IPS-20b (cell line): ENCODE measurements around the gene USP40.

Source experiments
- H3K27ac ChIP-seq: one replicate; pipeline ENCODE4 v1.5.1; 2013; ENCODE audit warnings: low read length
- H3K27me3 ChIP-seq: 2 replicates; pipeline ENCODE4 v1.6.1; 2013; ENCODE audit warnings: mild to moderate bottlenecking, low read length, inconsistent platforms; ENCODE audit not compliant: insufficient read depth
- H3K36me3 ChIP-seq: 2 replicates; pipeline ENCODE4 v1.6.1; 2013; ENCODE audit warnings: low read depth, mild to moderate bottlenecking, inconsistent platforms, low read length, moderate library complexity; ENCODE audit not compliant: insufficient read depth
- H3K4me1 ChIP-seq: 2 replicates; pipeline ENCODE4 v1.6.1; 2013; ENCODE audit warnings: mild to moderate bottlenecking, control low read depth, inconsistent platforms, low read length, moderate library complexity; ENCODE audit not compliant: insufficient read depth
- H3K4me3 ChIP-seq: 2 replicates; pipeline ENCODE4 v1.5.1; 2013; ENCODE audit warnings: mild to moderate bottlenecking, low read length, inconsistent platforms
- H3K9ac ChIP-seq: 2 replicates; pipeline ENCODE4 v1.6.1; 2013; ENCODE audit warnings: low read depth, mild to moderate bottlenecking, inconsistent platforms, low read length, moderate library complexity
- H3K9me3 ChIP-seq: 2 replicates; pipeline ENCODE4 v1.6.1; 2013; ENCODE audit warnings: mild to moderate bottlenecking, low read depth, low read length, inconsistent platforms; ENCODE audit not compliant: insufficient read depth

Gene USP40

DNA sequence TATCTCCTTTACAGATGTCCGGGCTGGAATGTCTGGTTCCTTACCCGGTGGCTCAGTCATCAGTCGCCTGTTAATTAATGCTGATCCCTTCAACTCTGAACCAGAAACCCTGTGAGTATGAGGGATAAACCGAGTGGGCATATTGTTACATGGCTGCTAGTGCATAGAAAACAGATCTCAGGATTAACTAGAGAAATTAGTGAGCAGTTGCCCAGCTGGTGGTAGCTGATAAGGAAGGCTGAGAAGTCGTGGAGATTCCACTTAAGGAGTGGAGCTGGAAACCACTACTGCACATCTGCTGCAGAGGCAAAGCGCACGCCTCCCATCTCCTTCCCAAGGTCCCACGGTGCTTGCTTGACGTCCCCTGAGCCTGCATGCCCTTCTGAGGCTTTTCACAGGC is 114.6 kb downstream of the USP40 start:
- Histone ChIP-seq H3K9me3 (no peaks in the 10 kb centered on the region), H3K27ac (no peak overlapping the region), H3K9ac (no peak overlapping the region), H3K4me1 (no peaks in the 10 kb centered on the region), H3K36me3 (peaks cover 58% of the 10 kb centered on the region), H3K27me3 (no peaks in the 10 kb centered on the region), H3K4me3 (no peak overlapping the region)

DNA sequence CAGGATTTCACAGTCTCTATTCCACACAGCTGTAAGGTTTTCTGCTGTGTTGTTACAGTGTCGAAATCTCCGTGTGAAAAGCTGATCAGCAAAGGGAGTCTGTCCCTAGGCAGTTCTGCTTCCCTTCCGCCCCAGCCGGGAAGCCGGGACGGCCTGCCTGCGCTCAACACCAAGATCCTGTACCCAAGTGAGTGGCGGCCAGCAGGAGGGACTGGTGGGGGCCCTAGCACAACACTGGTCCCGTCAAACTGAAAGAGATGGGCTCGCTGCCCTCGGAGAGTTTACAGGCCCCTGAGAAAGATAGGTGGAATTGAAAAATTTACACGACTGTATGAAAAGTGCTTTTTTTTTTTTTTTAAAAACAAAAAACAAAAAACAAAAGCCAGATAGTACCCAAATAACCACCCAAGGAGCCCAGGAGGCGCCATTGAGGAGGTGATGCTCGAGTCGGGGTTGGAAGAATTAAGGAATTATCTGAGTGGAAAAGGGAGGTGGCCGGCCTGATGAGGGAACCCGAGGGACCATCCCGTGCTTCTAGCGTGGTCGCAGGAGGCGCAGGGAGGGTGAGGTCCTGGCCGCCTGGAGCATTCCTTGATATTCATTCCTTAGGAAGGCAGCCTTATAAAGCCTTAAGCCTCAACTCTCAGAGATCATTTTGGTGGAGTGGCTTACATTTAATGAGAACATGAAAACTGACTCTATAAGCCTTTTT is 115.6 kb downstream of the USP40 start:
- Histone ChIP-seq H3K36me3 (peaks cover 52% of the 10 kb centered on the region), H3K27ac (no peak overlapping the region)

DNA sequence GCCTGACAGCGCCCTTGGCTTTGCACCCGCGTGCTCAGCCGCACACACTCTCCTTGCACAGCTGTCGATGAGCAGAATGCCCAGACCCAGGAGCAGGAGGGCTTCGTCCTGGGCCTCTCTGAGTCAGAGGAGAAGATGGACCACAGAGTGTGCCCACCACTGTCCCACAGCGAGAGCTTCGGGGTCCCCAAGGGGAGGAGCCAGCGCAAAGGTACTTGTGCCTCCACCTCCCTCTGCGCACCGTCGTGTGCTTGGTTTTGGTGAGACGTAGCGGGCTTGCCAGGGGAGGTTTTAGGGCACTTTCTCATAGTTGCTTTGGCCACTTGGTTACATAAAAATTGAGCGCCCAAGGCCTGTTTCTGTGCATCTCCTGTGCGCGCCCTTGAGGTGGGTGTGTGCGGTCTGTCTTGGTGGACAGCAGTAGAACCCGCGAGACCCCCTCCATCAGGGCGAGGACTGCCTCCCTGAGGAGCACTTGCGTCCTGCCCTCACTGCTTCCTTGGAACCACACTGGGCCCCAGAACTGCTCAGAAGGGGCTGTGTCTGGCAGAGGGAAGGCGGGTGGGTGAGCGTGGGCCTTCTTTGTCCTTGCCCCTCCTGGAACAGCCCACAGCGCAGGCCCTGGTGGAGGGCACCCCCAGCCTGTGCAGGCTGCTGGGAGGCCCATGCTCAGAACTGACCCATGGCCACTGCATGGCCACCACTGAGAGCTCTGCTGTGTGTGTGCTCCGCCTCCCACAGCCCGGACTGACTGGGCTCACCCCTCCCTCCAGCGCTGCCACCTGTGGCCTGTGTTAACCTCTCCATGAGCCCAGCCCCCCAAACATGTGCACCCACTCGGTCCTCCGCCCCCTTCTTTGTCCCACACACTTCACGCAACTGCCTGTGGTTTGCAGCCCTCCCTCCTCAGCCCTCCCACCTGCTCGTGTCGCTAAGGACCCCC is 116.4 kb downstream of the USP40 start:
- Histone ChIP-seq H3K9ac (no peak overlapping the region), H3K4me3 (no peak overlapping the region), H3K9me3 (no peaks in the 10 kb centered on the region), H3K36me3 (peaks cover 47% of the 10 kb centered on the region), H3K4me1 (no peaks in the 10 kb centered on the region), H3K27me3 (no peaks in the 10 kb centered on the region), H3K27ac (no peak overlapping the region)

More for the DNA sequence above, 115.6 kb downstream of the USP40 start:
- Histone ChIP-seq H3K9me3 (no peaks in the 10 kb centered on the region), H3K4me3 (no peak overlapping the region), H3K4me1 (no peaks in the 10 kb centered on the region), H3K27me3 (no peaks in the 10 kb centered on the region), H3K9ac (no peak overlapping the region)

DNA sequence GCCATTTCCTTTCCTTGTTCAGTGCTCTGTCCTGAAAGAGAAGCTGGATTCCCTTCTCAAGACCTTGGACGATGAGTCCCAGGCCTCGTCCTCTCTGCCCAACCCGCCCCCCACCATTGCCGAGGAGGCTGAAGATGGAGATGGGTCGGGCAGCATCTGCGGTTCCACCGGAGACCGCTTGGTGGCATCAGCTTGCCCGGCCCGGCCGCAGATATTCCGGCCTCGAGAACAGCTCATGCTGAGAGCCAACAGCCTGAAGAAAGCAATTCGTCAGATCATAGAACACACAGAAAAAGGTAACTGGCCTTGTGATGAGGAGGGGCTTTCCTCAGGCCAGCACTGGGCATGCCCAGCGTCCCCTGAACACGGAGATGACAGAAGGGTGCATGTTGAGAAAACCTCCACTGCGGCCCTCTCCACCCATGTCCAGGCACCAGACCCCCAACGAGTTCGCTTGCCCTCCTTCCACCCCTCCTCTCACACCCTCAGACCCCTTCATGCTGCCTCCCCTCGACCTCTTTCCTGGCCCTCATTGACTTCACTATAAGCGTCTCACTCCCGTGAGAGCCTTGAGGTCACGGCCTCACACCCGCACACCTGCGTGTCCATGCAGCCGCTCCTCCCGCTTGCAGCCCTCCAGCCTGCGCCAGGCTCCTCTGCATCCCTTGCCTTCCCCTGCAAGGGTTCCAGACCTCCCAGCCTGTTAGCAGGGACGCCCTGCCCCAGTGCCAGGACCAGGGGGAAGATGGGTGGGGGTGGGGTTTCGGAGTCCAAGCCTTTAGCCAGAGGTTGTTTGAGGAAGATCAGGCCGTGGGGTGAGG is 117.3 kb downstream of the USP40 start:
- no peaks in the 10 kb centered on the region for H3K9me3 ChIP-seq
- H3K27me3 ChIP-seq: no peaks in the 10 kb centered on the region
- no peak overlapping the region for H3K27ac ChIP-seq
- H3K9ac ChIP-seq: no peak overlapping the region
- H3K4me3 ChIP-seq: no peak overlapping the region
- no peaks in the 10 kb centered on the region for H3K4me1 ChIP-seq
- peaks cover 40% of the 10 kb centered on the region for H3K36me3 ChIP-seq

DNA sequence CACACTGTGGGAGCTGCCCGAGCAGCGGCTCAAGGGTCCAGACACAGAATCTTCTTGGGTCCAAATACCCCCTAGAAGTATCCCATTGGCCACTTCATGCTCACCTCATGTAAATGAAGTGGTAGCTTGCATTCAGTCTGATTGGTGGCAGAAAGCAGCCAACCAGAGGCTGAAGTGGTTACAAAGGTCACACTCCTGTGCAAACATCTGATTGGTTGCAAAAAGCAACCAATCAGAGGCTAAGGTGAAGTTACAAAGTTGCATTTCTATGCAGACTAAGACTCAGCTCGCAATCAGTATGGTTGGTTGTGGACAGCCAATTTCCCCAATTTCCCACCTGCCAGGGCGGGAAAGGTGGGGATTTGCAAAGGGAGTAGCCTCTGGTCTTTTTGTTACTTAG is 118.0 kb downstream of the USP40 start:
- Histone ChIP-seq H3K27ac (no peak overlapping the region), H3K9ac (no peak overlapping the region), H3K4me1 (no peaks in the 10 kb centered on the region), H3K36me3 (peaks cover 36% of the 10 kb centered on the region), H3K27me3 (no peaks in the 10 kb centered on the region), H3K9me3 (no peaks in the 10 kb centered on the region), H3K4me3 (no peak overlapping the region)

DNA sequence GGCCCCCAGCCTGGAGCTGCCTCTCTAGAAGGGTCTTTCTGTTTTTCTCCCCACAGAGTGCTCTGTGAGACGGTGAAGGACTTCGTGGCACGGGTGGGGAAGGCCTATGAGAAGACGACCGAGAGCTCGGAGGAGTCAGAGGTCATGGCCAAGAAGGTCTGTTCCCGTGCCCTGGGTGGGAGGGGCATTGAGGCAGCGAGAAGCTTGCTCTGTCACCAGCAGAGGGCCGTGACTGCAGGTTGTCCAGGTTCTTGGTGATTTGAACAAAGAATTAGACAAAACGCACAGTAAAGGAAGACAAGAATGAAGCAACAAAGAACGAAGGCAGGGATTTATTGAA is 118.4 kb downstream of the USP40 start:
- H3K27ac ChIP-seq: no peak overlapping the region
- no peaks in the 10 kb centered on the region for H3K9me3 ChIP-seq

DNA sequence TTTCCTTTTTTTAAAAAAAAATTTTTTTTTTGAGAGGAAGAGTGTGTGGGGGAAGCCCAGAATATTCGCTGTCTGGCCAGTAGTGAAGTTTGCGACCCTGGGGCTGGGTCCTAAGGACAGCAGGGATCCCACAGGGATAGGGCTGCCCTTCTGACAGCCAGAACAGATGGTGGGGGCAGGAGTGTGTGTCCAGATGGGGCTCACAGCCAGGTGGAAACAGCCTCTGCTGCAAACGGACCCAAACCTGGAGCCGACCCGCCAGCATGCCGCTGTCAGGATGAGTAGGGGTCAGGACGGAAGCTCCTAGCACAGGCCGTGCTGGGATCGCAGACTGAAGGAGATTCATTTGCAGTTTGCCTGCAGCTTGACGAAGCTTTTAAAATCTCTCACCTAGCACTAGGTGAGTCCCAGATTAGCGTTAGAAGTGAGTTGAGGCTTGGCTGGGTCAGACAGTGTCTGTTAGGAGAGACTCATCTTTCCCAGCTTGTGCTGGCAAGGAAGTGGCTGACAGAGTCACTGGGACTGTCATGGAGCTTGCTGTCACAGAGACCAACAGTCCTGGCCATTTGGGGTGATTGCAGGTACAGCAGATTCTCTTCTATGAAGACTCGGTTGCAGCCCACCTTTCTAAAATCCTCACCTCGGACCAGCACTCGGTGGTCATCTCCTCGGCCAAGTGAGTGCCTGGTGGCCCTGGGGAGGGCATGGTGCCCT is 118.9 kb downstream of the USP40 start:
- no peak overlapping the region for H3K9ac ChIP-seq
- H3K4me3 ChIP-seq: no peak overlapping the region
- peaks cover 29% of the 10 kb centered on the region for H3K36me3 ChIP-seq
- no peaks in the 10 kb centered on the region for H3K9me3 ChIP-seq
- no peaks in the 10 kb centered on the region for H3K27me3 ChIP-seq
- H3K27ac ChIP-seq: no peak overlapping the region
- no peaks in the 10 kb centered on the region for H3K4me1 ChIP-seq

More for the DNA sequence above, 118.4 kb downstream of the USP40 start:
- H3K4me3 ChIP-seq: no peak overlapping the region
- peaks cover 33% of the 10 kb centered on the region for H3K36me3 ChIP-seq
- no peaks in the 10 kb centered on the region for H3K27me3 ChIP-seq
- H3K9ac ChIP-seq: no peak overlapping the region
- no peaks in the 10 kb centered on the region for H3K4me1 ChIP-seq

DNA sequence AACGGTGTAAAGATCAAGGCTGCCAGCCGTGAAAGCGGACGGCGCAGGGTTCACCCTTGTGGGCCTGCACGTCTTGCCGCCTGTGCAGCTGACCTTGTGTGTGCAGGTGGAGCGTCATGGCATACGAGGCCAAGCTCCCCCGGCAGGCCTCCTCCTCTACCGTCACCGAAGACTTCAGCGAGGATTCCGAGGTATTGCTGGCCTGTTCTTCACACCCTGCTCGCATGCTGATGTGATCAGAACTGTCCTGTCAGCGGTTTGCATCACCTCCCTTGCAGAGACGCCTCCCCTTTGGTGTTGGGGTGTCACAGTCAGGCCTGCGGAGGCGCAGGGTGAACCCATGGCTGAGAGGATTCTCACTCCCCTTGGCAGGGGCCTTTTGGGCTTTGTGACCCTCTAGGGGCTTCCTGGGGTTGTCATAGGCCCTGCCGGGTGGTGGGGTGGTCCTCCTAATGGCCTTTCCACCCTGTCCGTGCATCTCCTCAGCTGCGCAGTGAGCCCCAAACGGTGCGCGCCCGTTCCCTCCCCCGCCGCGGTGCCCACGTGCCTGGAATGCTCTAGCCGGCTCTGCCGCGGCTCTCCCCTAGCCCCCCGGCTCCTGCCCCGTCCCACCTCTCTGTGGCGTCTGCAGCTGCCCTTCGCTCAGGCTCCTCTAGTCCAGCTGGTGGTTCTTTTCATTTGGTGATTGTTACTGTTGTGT is 119.8 kb downstream of the USP40 start:
- H3K4me3 ChIP-seq: no peak overlapping the region
- no peaks in the 10 kb centered on the region for H3K4me1 ChIP-seq
- no peak overlapping the region for H3K27ac ChIP-seq
- H3K9me3 ChIP-seq: no peaks in the 10 kb centered on the region
- H3K9ac ChIP-seq: no peak overlapping the region
- H3K36me3 ChIP-seq: peaks cover 20% of the 10 kb centered on the region
- no peaks in the 10 kb centered on the region for H3K27me3 ChIP-seq

DNA sequence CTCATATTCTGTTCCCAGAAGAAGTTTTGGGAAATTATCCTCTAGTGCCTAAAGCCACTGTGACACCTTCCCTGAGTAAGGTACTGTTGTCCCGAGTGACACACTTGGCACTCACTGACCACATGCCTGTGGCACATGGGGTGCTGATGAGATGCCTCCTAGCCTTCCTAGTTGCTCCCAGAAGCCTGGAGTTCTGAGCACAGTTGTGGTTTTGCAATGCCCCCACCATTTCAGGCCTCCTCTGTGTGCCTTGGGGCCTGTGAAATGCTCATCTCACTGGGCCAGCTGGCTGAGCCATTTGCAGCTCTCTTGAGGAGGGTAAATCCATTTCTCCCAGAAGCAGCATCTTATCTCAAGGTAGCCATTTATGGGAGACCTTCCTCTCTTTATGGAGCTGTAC is 120.5 kb downstream of the USP40 start:
- H3K27me3 ChIP-seq: no peaks in the 10 kb centered on the region
- H3K4me3 ChIP-seq: no peak overlapping the region
- H3K9ac ChIP-seq: no peak overlapping the region
- H3K9me3 ChIP-seq: no peaks in the 10 kb centered on the region
- no peaks in the 10 kb centered on the region for H3K4me1 ChIP-seq
- H3K27ac ChIP-seq: no peak overlapping the region
- H3K36me3 ChIP-seq: peaks cover 15% of the 10 kb centered on the region; the same call in 1 of the 2 replicates

DNA sequence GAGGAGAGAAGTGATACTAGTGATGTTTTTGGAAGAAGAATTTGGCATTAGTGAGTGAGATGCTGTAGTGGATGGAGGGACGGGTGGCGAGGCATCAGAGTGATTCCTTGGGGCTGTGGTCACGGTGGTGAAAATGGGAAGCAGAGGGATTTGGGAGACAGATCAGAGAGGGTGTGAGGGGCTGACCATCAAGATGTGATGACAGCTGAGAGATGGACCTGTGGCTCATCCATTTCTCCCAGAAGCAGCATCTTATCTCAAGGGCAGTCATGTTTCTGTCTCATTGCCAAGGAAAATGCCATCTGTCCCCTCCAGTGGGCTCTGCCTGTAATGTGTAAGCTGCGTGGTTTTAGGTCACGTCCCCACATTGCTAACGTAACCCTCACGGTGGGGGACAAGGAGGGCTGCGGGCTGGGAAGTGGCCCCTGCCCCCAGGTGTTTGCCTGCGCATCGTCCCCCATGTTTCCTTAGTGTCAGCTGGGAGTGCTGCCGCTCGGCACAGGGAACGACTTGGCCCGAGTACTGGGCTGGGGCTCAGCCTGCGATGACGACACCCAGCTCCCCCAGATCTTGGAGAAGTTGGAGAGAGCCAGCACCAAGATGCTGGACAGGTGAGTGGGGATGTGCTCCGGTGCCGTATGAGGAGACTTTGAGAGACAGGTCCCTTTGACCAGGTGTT is 121.3 kb downstream of the USP40 start:
- H3K9me3 ChIP-seq: no peaks in the 10 kb centered on the region
- no peak overlapping the region for H3K27ac ChIP-seq
- no peaks in the 10 kb centered on the region for H3K27me3 ChIP-seq
- peaks cover 15% of the 10 kb centered on the region; the same call in 1 of the 2 replicates for H3K36me3 ChIP-seq
- no peak overlapping the region for H3K9ac ChIP-seq
- H3K4me1 ChIP-seq: no peaks in the 10 kb centered on the region
- no peak overlapping the region for H3K4me3 ChIP-seq
